BE2C (cell line): Measurements from ENCODE around the gene INPP4A.
A peak's percentile ranks its signal among the peaks of the same experiment; 100 is the strongest.

Experiments
- DNase-seq: peaks from one replicate; pipeline ENCODE4 v3.0.0-alpha.2; 2020
- H3K27me3 ChIP-seq: fragments of 250-450 bp; sonication (Bioruptor Pico); 2 replicates; pipeline ENCODE4 v1.5.1; 2020; ENCODE audit warnings: mild to moderate bottlenecking
- H3K36me3 ChIP-seq: fragments of 250-450 bp; sonication (Bioruptor Pico); 2 replicates; pipeline ENCODE4 v1.5.1; 2020; ENCODE audit warnings: mild to moderate bottlenecking
- H3K4me1 ChIP-seq: fragments of 250-450 bp; sonication (Bioruptor Pico); 2 replicates; pipeline ENCODE4 v1.5.1; 2020
- H3K4me3 ChIP-seq: 2 replicates; pipeline ENCODE4 v1.5.1; 2011; ENCODE audit warnings: low read depth, low read length
- H3K9me3 ChIP-seq: fragments of 250-450 bp; sonication (Bioruptor Pico); 2 replicates; pipeline ENCODE4 v1.5.1; 2020
- TF ChIP-seq, protein P1 (sequence below): IDR thresholded peaks from 2 replicates; pipeline ENCODE4 v1.5.1; 2012; ENCODE audit warnings: mild to moderate bottlenecking, low read depth, low read length

The INPP4A gene

DNA sequence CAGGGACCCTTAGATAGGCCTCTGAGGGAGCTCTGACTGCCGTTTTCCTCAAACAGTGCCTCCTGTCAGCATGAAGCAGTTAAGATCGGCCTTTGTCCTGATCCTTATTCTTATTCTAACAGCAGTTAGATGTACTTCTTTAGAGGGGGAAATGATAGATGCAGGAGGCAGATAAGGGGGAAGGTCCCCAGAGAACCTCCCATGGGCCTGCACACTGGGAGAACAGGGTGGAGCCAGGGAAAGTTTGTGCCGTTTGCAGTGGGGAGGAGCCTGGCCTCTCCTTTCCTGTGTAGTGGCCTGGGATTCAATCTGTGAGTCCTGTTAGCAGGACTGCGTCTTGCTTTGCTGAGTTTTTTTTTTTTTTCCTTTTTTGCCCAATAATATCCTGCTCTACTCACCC is 7.9 kb upstream of the INPP4A start:
- no peaks in the 10 kb centered on the region for H3K27me3 ChIP-seq

GRCh38 chr2:98438190-98439133 is 6.2 kb upstream of the INPP4A start:
- Histone ChIP-seq H3K4me3 (no peak overlapping the region), H3K27me3 (no peaks in the 10 kb centered on the region), H3K9me3 (no peaks in the 10 kb centered on the region), H3K4me1 (no peaks in the 10 kb centered on the region), H3K36me3 (no peaks in the 10 kb centered on the region)
- no peak for DNase-seq
- TF ChIP-seq, protein P1, sequence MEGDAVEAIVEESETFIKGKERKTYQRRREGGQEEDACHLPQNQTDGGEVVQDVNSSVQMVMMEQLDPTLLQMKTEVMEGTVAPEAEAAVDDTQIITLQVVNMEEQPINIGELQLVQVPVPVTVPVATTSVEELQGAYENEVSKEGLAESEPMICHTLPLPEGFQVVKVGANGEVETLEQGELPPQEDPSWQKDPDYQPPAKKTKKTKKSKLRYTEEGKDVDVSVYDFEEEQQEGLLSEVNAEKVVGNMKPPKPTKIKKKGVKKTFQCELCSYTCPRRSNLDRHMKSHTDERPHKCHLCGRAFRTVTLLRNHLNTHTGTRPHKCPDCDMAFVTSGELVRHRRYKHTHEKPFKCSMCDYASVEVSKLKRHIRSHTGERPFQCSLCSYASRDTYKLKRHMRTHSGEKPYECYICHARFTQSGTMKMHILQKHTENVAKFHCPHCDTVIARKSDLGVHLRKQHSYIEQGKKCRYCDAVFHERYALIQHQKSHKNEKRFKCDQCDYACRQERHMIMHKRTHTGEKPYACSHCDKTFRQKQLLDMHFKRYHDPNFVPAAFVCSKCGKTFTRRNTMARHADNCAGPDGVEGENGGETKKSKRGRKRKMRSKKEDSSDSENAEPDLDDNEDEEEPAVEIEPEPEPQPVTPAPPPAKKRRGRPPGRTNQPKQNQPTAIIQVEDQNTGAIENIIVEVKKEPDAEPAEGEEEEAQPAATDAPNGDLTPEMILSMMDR: no peak

More for the DNA sequence above, 7.9 kb upstream of the INPP4A start:
- Histone ChIP-seq H3K4me1 (no peaks in the 10 kb centered on the region), H3K9me3 (no peaks in the 10 kb centered on the region), H3K4me3 (no peak overlapping the region), H3K36me3 (no peaks in the 10 kb centered on the region)
- TF ChIP-seq, protein P1: no peak
- no peak for DNase-seq

DNA sequence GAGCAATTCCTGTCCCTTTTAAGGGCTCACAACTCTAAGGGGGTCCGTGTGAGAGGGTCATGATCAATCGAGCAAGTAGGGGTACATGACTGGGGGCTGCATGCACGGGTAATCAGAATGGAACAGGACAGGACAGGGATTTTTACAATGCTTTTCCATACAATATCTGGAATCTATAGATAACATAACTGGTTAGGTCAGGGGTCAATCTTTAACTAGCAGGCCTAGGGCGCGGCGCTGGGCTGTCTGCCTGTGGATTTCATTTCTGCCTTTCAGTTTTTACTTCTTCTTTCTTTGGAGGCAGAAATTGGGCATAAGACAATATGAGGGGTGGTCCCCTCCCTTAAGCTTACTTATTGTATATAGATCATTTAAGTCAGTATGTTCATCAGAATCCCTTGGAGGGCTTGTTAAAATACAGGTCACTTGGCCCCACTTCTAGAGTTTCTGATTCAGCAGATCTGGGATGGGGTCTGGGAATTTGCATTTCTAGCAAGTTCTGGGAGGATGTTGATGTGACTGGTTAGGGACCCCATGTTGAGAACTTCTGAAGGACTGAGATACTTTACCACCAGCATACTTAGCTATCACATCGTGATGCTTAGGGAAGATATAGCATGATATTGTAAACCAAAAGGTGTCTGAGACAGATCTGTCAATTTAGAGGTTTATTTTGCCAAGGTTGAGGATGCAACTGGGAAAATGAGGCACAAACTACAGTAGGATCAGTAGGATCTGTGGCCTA is 2.8 kb upstream of the INPP4A start:
- Histone ChIP-seq H3K9me3 (no peaks in the 10 kb centered on the region), H3K4me3 (no peak overlapping the region), H3K36me3 (no peaks in the 10 kb centered on the region), H3K27me3 (no peaks in the 10 kb centered on the region), H3K4me1 (no peaks in the 10 kb centered on the region)
- no peak for DNase-seq
- TF ChIP-seq, protein P1: no peak

GRCh38 chr2:98442488-98442887 is 2.2 kb upstream of the INPP4A start:
- Histone ChIP-seq H3K4me3 (no peak overlapping the region), H3K36me3 (no peaks in the 10 kb centered on the region), H3K9me3 (no peaks in the 10 kb centered on the region), H3K27me3 (no peaks in the 10 kb centered on the region), H3K4me1 (no peaks in the 10 kb centered on the region)
- TF ChIP-seq, protein P1: no peak
- DNase-seq: no peak

GRCh38 chr2:98445177-98445682 is 572 bp downstream of the INPP4A start:
- H3K36me3 ChIP-seq: no peaks in the 10 kb centered on the region

More at GRCh38 chr2:98445177-98445682, 572 bp downstream of the INPP4A start:
- Histone ChIP-seq H3K9me3 (no peaks in the 10 kb centered on the region), H3K4me3 (peak overlapping the region; percentile 69), H3K4me1 (no peaks in the 10 kb centered on the region), H3K27me3 (no peaks in the 10 kb centered on the region)
- TF ChIP-seq, protein P1: no peak
- no peak for DNase-seq
